ENCODE measurements around the gene RALB.
"Not testable (repeated sequence)": the region's sequence is repeated elsewhere in the genome, so short reads cannot be mapped to it uniquely, and the experiment has no call there.

Gene RALB

GRCh38 chr2:120256651-120257000, 4.0 kb downstream of the RALB start:
- no peak for DNase-seq (ENCODE audit: low read depth)
- H3K4me3 ChIP-seq (ENCODE audit: low read depth, low read length), result no peak overlapping the region
- TF ChIP-seq CTCF (IDR thresholded peaks at IDR 0.05; ENCODE audit: low read depth, low read length, missing control alignments), result no peak

- no peak for DNase-seq (ENCODE audit: low read depth)
- no peak for TF ChIP-seq CTCF (IDR thresholded peaks at IDR 0.05; ENCODE audit: low read depth, low read length, missing control alignments)
- no peak overlapping the region for H3K4me3 ChIP-seq (ENCODE audit: low read depth, low read length)
These were observed 4.9 kb downstream of the RALB start for GRCh38 chr2:120257522-120257921.

GRCh38 chr2:120258196-120258595, 5.5 kb downstream of the RALB start:
- no peak for TF ChIP-seq CTCF (IDR thresholded peaks at IDR 0.05; ENCODE audit: low read depth, low read length, missing control alignments)

GRCh38 chr2:120259939-120260338, 7.3 kb downstream of the RALB start:
- H3K4me3 ChIP-seq (ENCODE audit: low read depth, low read length); DNase-seq (ENCODE audit: low read depth): not testable (repeated sequence)

More at GRCh38 chr2:120258196-120258595, 5.5 kb downstream of the RALB start:
- no peak for DNase-seq (ENCODE audit: low read depth)
- H3K4me3 ChIP-seq (ENCODE audit: low read depth, low read length), result no peak overlapping the region

GRCh38 chr2:120260736-120261135, 8.1 kb downstream of the RALB start:
- H3K4me3 ChIP-seq (ENCODE audit: low read depth, low read length), result no peak overlapping the region
- DNase-seq (ENCODE audit: low read depth), result no peak
- no peak for TF ChIP-seq CTCF (IDR thresholded peaks at IDR 0.05; ENCODE audit: low read depth, low read length, missing control alignments)

GRCh38 chr2:120261387-120262006, 8.8 kb downstream of the RALB start:
- no peak for TF ChIP-seq CTCF (IDR thresholded peaks at IDR 0.05; ENCODE audit: low read depth, low read length, missing control alignments)
- no peak overlapping the region for H3K4me3 ChIP-seq (ENCODE audit: low read depth, low read length)
- no peak for DNase-seq (ENCODE audit: low read depth)

GRCh38 chr2:120262150-120262549, 9.5 kb downstream of the RALB start:
- no peak for DNase-seq (ENCODE audit: low read depth)
- no peak for TF ChIP-seq CTCF (IDR thresholded peaks at IDR 0.05; ENCODE audit: low read depth, low read length, missing control alignments)
- no peak overlapping the region for H3K4me3 ChIP-seq (ENCODE audit: low read depth, low read length)

All from GM12864 (cell line).